Measurements from ENCODE around the gene NMNAT2.

GRCh38 chr1:183438060-183438459, 19.9 kb upstream of the NMNAT2 start:
- no peak for TF ChIP-seq TAF1 (IDR thresholded peaks at IDR 0.05; ENCODE audit: borderline replicate concordance, insufficient read depth, low read length)
- TF ChIP-seq FOXP2 (optimal IDR thresholded peaks at IDR 0.05; ENCODE audit: borderline replicate concordance, extremely low read depth, extremely low read length, insufficient read depth), result no peak

Data from PFSK-1 (cell line).